H1 (cell line): Measurements from ENCODE around the gene PCNX3.

Experiments
- POLR2A ChIP-seq, 2 experiments: IDR thresholded peaks; 1 replicate in 1 of 2; 2 replicates in 1 of 2; pipeline ENCODE4 v1.6.1; 2011; ENCODE audit warnings: low read depth in 2 of 2, low read length in 2 of 2, mild to moderate bottlenecking in 2 of 2; ENCODE audit errors: control extremely low read depth in 1 of 2
- USF2 ChIP-seq: IDR thresholded peaks from 2 replicates; pipeline ENCODE4 v1.6.1; 2011; ENCODE audit warnings: low read length, improper control_type of control experiment

DNA sequence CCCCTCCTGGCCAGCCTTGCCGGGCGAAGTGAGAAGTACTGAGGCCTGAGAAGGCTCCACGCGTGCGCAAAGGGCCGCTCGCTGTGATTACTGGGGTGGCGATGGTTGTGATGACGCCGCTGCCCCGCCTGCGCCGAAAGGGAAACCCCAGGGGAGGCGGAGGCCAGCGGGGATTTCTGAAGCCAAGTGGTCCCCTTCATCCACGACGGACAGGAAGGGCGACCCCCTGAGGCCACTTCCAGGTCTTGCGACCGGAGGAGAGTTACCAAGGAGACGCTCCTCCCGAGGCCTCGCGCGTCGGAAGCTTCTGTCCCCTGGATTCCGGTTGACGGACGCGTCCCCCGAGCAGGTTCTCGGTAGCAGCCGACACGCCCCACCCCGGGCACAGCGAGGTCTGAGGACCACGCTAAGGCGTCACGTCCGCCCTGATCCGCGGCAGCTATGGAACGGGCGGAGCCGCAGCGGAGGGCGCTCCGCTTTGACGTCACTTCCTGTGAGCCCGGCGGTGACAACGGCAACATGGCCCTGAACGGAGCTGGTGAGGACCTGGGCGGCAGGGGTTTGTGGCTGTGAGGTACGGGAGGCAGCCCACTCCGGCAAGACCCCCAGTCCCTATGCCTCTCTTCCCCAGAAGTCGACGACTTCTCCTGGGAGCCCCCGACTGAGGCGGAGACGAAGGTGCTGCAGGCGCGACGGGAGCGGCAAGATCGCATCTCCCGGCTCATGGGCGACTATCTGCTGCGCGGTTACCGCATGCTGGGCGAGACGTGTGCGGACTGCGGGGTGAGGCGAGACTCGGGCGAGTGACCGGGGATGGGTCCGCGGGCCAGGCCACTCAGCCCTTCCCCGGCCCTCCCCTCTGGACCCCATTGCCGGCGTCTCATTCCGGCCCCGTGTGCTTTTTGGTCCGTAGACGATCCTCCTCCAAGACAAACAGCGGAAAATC, 45.3 kb upstream of the PCNX3 start, which contains the start of gene ZNRD2:
- TF ChIP-seq POLR2A (IDR thresholded peaks at IDR 0.05; ENCODE audit: control extremely low read depth in 1 of 2, low read depth in 2 of 2, low read length in 2 of 2) (peak in 1 of 2 experiments; percentile 80; a peak in 2 of 3 replicates), USF2 (no peak)
